Measurements from ENCODE around the gene LTN1. TPM values are rescaled to one million over a fixed set of nuclear protein-coding genes. Genes with fewer than 3 reads are reported as not detected.

The LTN1 gene, protein sequence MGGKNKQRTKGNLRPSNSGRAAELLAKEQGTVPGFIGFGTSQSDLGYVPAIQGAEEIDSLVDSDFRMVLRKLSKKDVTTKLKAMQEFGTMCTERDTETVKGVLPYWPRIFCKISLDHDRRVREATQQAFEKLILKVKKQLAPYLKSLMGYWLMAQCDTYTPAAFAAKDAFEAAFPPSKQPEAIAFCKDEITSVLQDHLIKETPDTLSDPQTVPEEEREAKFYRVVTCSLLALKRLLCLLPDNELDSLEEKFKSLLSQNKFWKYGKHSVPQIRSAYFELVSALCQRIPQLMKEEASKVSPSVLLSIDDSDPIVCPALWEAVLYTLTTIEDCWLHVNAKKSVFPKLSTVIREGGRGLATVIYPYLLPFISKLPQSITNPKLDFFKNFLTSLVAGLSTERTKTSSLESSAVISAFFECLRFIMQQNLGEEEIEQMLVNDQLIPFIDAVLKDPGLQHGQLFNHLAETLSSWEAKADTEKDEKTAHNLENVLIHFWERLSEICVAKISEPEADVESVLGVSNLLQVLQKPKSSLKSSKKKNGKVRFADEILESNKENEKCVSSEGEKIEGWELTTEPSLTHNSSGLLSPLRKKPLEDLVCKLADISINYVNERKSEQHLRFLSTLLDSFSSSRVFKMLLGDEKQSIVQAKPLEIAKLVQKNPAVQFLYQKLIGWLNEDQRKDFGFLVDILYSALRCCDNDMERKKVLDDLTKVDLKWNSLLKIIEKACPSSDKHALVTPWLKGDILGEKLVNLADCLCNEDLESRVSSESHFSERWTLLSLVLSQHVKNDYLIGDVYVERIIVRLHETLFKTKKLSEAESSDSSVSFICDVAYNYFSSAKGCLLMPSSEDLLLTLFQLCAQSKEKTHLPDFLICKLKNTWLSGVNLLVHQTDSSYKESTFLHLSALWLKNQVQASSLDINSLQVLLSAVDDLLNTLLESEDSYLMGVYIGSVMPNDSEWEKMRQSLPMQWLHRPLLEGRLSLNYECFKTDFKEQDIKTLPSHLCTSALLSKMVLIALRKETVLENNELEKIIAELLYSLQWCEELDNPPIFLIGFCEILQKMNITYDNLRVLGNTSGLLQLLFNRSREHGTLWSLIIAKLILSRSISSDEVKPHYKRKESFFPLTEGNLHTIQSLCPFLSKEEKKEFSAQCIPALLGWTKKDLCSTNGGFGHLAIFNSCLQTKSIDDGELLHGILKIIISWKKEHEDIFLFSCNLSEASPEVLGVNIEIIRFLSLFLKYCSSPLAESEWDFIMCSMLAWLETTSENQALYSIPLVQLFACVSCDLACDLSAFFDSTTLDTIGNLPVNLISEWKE (N-terminal part only)
- 1 to 10 TPM; 3.4 to 5.0 TPM for polyA plus RNA-seq

DNA sequence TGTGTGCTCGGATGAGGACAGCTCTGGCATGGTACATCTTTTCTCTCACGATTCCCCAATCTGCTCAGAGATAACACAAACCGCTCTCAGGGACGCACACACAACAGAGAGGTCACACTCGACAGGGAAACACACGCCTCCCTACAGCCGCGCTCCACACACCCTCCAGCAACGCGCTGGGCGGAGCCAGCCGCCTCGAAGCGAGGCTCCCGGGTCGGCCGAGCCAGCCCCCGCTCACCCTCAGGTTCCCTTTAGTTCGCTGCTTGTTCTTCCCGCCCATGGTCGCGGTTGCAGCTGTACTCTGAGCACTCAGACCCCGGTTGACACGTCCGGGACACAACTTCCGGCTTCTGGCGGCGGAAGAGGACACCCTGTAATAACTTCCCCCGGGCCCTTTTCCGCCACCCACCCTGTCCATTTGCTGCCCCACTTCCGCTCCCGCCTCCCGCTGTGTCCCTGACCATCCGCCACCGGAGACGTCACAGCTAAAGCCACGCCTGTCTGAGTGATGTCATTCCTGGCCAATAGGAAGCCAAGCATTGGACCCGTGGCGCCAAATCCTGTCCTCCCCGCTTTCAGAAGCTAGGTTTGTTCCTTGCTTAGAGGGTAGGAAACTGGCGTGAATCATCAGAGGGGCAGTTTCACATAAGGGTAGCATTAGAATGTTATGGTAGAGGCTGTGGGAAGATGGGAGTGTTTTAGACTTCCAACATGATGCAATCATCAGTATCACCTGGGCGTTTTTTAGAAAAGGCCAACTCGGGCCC lies at the start of gene LTN1:
TSS of gene LTN1 (minus strand) at position 352 of the 767 bp plus-strand sequence. CDS start at position 280, 72 bp downstream.
- Histone ChIP-seq H3K36me3 (ENCODE audit: control insufficient read depth in 2 of 2, insufficient read depth in 2 of 2, low read length in 1 of 2) (no peaks in the 10 kb centered on the region), H3K9me3 (ENCODE audit: control insufficient read depth in 2 of 2, insufficient read depth in 1 of 2, low read depth in 1 of 2, low read length in 1 of 2) (no peaks in the 10 kb centered on the region)
- 1% methylated on average over 43 of the region's 43 CpGs for WGBS, 2 donors

DNA sequence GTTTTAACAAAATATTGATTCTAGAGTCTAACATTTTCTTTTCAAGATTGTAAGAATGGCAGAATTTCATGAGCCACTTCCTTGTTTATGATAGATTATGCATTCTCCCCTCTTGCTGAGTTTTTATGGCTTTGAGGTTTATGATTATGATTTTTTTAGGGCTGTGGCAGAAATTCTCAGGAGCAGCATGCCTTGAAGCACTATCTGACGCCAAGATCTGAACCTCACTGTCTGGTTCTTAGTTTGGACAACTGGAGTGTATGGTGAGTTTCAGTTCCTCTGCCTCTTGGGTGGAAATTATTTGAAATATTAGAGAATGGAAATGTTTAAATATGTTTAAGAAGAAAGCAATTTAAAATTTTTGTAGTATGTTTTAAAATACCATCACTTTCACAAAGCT lies 42.0 kb upstream of the LTN1 start:
- Histone ChIP-seq H3K27ac (ENCODE audit: low read depth in 2 of 2, low read length in 1 of 2) (no peak overlapping the region), H3K9me3 (ENCODE audit: control insufficient read depth in 2 of 2, insufficient read depth in 1 of 2, low read depth in 1 of 2, low read length in 1 of 2) (no peaks in the 10 kb centered on the region), H3K4me1 (ENCODE audit: control insufficient read depth in 2 of 2, insufficient read depth in 2 of 2, low read length in 1 of 2) (no peaks in the 10 kb centered on the region), H3K4me3 (ENCODE audit: low read depth in 1 of 2, low read length in 2 of 2) (no peak overlapping the region), H3K36me3 (ENCODE audit: control insufficient read depth in 2 of 2, insufficient read depth in 2 of 2, low read length in 1 of 2) (peaks cover 7 to 14% of the 10 kb centered on the region in 2 donors), H3K27me3 (ENCODE audit: control insufficient read depth in 1 of 2, insufficient read depth in 2 of 2, low read length in 2 of 2) (no peaks in the 10 kb centered on the region)
- WGBS, 2 donors = 79 to 91% methylated on average over 1 of the region's 1 CpG

More for the DNA sequence above, at the start of gene LTN1:
- H3K4me1 ChIP-seq (ENCODE audit: control insufficient read depth in 2 of 2, insufficient read depth in 2 of 2, low read length in 1 of 2) = peaks cover 0 to 2% of the 10 kb centered on the region in 2 donors
- no peaks in the 10 kb centered on the region for H3K27me3 ChIP-seq (ENCODE audit: control insufficient read depth in 1 of 2, insufficient read depth in 2 of 2, low read length in 2 of 2)
- peak within 1 kb of the TSS; percentile 85 for H3K4me3 ChIP-seq (ENCODE audit: low read depth in 1 of 2, low read length in 2 of 2)
- peak within 1 kb of the TSS; percentile 83 to 99 for H3K27ac ChIP-seq (ENCODE audit: low read depth in 2 of 2, low read length in 1 of 2)

DNA sequence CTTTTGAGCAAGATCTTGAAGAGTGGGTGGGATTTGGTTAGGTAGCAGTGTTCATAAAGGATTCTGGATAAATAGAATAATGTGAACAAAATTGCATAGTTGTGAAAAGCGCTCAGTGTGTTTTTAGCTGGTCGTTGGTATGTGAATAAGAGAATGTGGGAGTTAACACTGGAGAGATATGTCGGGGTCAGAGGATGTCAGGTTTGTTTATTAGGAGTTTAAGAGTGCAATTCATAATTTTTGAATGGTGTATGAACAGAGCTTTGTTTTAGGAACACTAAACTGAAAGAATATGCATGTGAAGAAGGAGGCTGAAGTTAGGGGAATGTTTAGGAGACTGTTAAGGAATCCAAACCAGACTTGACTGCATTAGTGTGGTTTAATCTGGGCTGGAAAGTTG lies 41.2 kb upstream of the LTN1 start:
- Histone ChIP-seq H3K27me3 (ENCODE audit: control insufficient read depth in 1 of 2, insufficient read depth in 2 of 2, low read length in 2 of 2) (no peaks in the 10 kb centered on the region), H3K36me3 (ENCODE audit: control insufficient read depth in 2 of 2, insufficient read depth in 2 of 2, low read length in 1 of 2) (peaks cover 7 to 14% of the 10 kb centered on the region in 2 donors), H3K27ac (ENCODE audit: low read depth in 2 of 2, low read length in 1 of 2) (no peak overlapping the region), H3K9me3 (ENCODE audit: control insufficient read depth in 2 of 2, insufficient read depth in 1 of 2, low read depth in 1 of 2, low read length in 1 of 2) (no peaks in the 10 kb centered on the region), H3K4me3 (ENCODE audit: low read depth in 1 of 2, low read length in 2 of 2) (no peak overlapping the region), H3K4me1 (ENCODE audit: control insufficient read depth in 2 of 2, insufficient read depth in 2 of 2, low read length in 1 of 2) (no peaks in the 10 kb centered on the region)
- WGBS, 2 donors = 72 to 77% methylated on average over 3 of the region's 3 CpGs

DNA sequence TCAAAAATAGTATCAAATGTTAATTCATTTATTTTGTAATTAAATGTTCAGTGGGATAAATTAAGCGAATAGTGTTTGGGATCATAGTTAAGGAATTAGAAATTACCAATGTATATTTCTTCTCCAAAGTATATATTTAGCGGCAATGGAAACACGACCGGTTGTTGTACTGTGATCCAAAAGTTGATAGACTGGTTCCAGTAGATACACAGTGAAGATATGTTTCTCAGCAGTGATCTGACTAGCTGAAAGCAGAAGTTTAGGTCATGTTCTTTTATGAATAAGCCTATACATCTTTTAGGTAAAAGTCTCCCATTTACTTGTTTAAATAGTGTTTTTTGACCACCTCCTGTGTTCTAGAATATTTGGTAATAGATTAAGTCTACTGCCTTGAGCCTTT lies 40.6 kb upstream of the LTN1 start:
- H3K4me3 ChIP-seq (ENCODE audit: low read depth in 1 of 2, low read length in 2 of 2) = no peak overlapping the region
- 57 to 70% methylated on average over 4 of the region's 4 CpGs for WGBS, 2 donors
- no peaks in the 10 kb centered on the region for H3K27me3 ChIP-seq (ENCODE audit: control insufficient read depth in 1 of 2, insufficient read depth in 2 of 2, low read length in 2 of 2)
- H3K9me3 ChIP-seq (ENCODE audit: control insufficient read depth in 2 of 2, insufficient read depth in 1 of 2, low read depth in 1 of 2, low read length in 1 of 2) = no peaks in the 10 kb centered on the region
- no peaks in the 10 kb centered on the region for H3K4me1 ChIP-seq (ENCODE audit: control insufficient read depth in 2 of 2, insufficient read depth in 2 of 2, low read length in 1 of 2)
- no peak overlapping the region for H3K27ac ChIP-seq (ENCODE audit: low read depth in 2 of 2, low read length in 1 of 2)
- H3K36me3 ChIP-seq (ENCODE audit: control insufficient read depth in 2 of 2, insufficient read depth in 2 of 2, low read length in 1 of 2) = peaks cover 7 to 14% of the 10 kb centered on the region in 2 donors

- no peak overlapping the region for H3K4me3 ChIP-seq (ENCODE audit: low read depth in 1 of 2, low read length in 2 of 2)
- no peaks in the 10 kb centered on the region for H3K4me1 ChIP-seq (ENCODE audit: control insufficient read depth in 2 of 2, insufficient read depth in 2 of 2, low read length in 1 of 2)
- H3K9me3 ChIP-seq (ENCODE audit: control insufficient read depth in 2 of 2, insufficient read depth in 1 of 2, low read depth in 1 of 2, low read length in 1 of 2) = no peaks in the 10 kb centered on the region
- 77 to 96% methylated on average over 1 of the region's 1 CpG for WGBS, 2 donors
- no peak overlapping the region for H3K27ac ChIP-seq (ENCODE audit: low read depth in 2 of 2, low read length in 1 of 2)
- H3K27me3 ChIP-seq (ENCODE audit: control insufficient read depth in 1 of 2, insufficient read depth in 2 of 2, low read length in 2 of 2) = no peaks in the 10 kb centered on the region
- peaks cover 5 to 8% of the 10 kb centered on the region in 2 donors for H3K36me3 ChIP-seq (ENCODE audit: control insufficient read depth in 2 of 2, insufficient read depth in 2 of 2, low read length in 1 of 2)
Observed at GRCh38 chr21:29030909-29031308, 38.2 kb upstream of the LTN1 start.

GRCh38 chr21:29029524-29029923 lies 36.8 kb upstream of the LTN1 start:
- Histone ChIP-seq H3K4me3 (ENCODE audit: low read depth in 1 of 2, low read length in 2 of 2) (no peak overlapping the region), H3K4me1 (ENCODE audit: control insufficient read depth in 2 of 2, insufficient read depth in 2 of 2, low read length in 1 of 2) (no peaks in the 10 kb centered on the region), H3K27ac (ENCODE audit: low read depth in 2 of 2, low read length in 1 of 2) (peak overlapping the region in 1 of 2 donors; percentile 4), H3K36me3 (ENCODE audit: control insufficient read depth in 2 of 2, insufficient read depth in 2 of 2, low read length in 1 of 2) (peaks cover 5 to 8% of the 10 kb centered on the region in 2 donors), H3K9me3 (ENCODE audit: control insufficient read depth in 2 of 2, insufficient read depth in 1 of 2, low read depth in 1 of 2, low read length in 1 of 2) (no peaks in the 10 kb centered on the region), H3K27me3 (ENCODE audit: control insufficient read depth in 1 of 2, insufficient read depth in 2 of 2, low read length in 2 of 2) (no peaks in the 10 kb centered on the region)
- 84 to 89% methylated on average over 1 of the region's 1 CpG for WGBS, 2 donors

DNA sequence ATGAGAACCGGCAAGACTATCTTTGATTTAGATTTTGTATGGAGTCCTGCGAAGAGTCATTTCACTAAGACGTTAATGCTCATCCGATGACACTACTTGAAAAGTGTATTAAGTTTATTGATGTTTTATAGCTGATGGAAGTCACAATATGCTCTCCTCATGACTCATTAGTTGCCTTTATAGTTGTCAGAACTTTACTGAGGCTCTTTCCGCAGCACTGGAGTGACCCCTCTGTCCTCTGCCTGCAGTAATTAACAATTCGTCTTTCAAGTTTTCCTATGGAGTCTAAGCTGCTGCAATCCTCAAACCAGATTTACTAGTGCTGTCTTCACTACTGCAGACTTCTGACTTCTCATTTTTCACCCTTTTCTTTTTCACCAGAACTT lies 32.6 kb upstream of the LTN1 start:
- peak overlapping the region; percentile 100 for H3K27ac ChIP-seq (ENCODE audit: low read depth in 2 of 2, low read length in 1 of 2)
- 2 to 4% methylated on average over 6 of the region's 6 CpGs for WGBS, 2 donors
- H3K36me3 ChIP-seq (ENCODE audit: control insufficient read depth in 2 of 2, insufficient read depth in 2 of 2, low read length in 1 of 2) = no peaks in the 10 kb centered on the region

DNA sequence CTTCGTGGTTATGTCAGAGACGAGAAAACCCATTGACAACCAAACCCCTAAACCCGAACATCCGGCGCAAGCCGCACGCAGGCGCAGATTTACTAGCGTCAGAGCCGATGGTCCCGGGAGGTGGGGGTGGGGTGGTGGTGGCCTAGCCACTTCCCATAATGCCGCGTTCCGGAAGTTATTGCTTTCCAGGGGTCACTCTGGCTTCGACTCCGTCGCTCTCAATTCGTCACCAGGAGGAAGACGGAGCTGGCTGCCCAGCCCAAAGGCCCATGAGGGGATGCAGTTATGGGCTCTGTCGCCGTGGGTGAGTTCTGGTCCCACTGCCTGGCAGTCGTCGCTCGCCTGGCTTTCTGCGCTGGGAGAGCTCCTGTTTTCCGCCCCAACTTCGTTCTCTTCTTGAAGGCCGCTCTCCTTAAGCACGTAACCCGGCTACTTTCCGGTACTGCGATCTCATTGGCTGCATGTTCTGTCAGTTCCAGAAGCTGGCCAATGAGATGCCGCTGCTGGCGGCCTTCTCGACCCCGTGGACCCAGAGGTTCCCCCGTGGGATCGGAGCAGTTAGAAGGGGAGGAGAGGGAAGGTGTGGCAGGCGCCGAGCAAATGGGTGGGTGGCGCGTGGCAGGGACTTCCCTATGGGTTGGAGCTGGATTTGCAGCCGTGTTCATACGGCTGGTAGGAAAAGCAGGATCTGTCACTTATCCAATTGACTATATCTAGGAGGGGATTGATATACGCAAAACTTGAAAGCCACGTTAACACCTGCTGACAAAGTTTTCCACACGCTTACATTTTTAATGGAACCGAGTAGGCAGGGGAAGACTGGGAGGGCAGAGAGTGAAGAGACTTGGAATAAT lies 32.0 kb upstream of the LTN1 start, which contains the start of gene USP16:
TSS of gene USP16 (plus strand) at position 195 of the 854 bp plus-strand sequence. CDS start 3,246 bp downstream, outside the sequence.
- H3K4me1 ChIP-seq (ENCODE audit: control insufficient read depth in 2 of 2, insufficient read depth in 2 of 2, low read length in 1 of 2) = no peaks in the 10 kb centered on the region
- H3K4me3 ChIP-seq (ENCODE audit: low read depth in 1 of 2, low read length in 2 of 2) = peak within 1 kb of the TSS; percentile 73 to 84
- 0% methylated on average over 47 to 48 of the region's 48 CpGs for WGBS, 2 donors

More for the DNA sequence above, 32.6 kb upstream of the LTN1 start:
- H3K4me1 ChIP-seq (ENCODE audit: control insufficient read depth in 2 of 2, insufficient read depth in 2 of 2, low read length in 1 of 2) = no peaks in the 10 kb centered on the region
- peak overlapping the region; percentile 73 to 84 for H3K4me3 ChIP-seq (ENCODE audit: low read depth in 1 of 2, low read length in 2 of 2)
- no peaks in the 10 kb centered on the region for H3K9me3 ChIP-seq (ENCODE audit: control insufficient read depth in 2 of 2, insufficient read depth in 1 of 2, low read depth in 1 of 2, low read length in 1 of 2)
- no peaks in the 10 kb centered on the region for H3K27me3 ChIP-seq (ENCODE audit: control insufficient read depth in 1 of 2, insufficient read depth in 2 of 2, low read length in 2 of 2)

More for the DNA sequence above, 32.0 kb upstream of the LTN1 start, which contains the start of gene USP16:
- Histone ChIP-seq H3K27ac (ENCODE audit: low read depth in 2 of 2, low read length in 1 of 2) (peak within 1 kb of the TSS; percentile 100), H3K27me3 (ENCODE audit: control insufficient read depth in 1 of 2, insufficient read depth in 2 of 2, low read length in 2 of 2) (no peaks in the 10 kb centered on the region), H3K9me3 (ENCODE audit: control insufficient read depth in 2 of 2, insufficient read depth in 1 of 2, low read depth in 1 of 2, low read length in 1 of 2) (no peaks in the 10 kb centered on the region), H3K36me3 (ENCODE audit: control insufficient read depth in 2 of 2, insufficient read depth in 2 of 2, low read length in 1 of 2) (no peaks in the 10 kb centered on the region)

Measured in esophagus (tissue), 2 donors.